GM12873 (cell line): ENCODE measurements around the gene CNOT1.

Experiments
- CTCF ChIP-seq: IDR thresholded peaks from 2 replicates; pipeline ENCODE4 v1.5.1; 2012; ENCODE audit warnings: low read depth, mild to moderate bottlenecking, moderate library complexity, low read length, control low read depth; ENCODE audit not compliant: insufficient read depth; ENCODE audit errors: missing control alignments

The CNOT1 gene

GRCh38 chr16:58647107-58647506 is 17.5 kb upstream of the CNOT1 start:
- TF ChIP-seq CTCF: no peak

- TF ChIP-seq CTCF: no peak
Observed at GRCh38 chr16:58644765-58645487, 15.3 kb upstream of the CNOT1 start.

DNA sequence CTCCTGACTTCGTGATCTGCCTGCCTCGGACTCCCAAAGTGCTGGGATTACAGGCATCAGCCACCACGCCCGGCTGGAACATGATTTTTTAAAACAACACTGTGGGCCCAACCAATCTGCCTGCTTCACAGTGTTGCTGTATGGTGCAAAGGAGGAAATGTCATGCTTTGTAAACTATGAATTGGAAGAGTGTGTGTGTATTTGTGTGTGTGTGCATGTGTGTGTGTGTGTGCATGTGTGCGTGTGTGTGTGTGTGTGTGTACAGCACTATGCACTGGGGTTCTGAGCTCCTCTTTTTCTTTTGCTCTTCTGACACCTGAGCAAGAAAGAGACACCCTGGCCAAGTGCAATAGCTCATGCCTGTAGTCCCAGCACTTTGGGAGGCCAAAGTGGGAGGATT is 14.5 kb upstream of the CNOT1 start:
- no peak for TF ChIP-seq CTCF

DNA sequence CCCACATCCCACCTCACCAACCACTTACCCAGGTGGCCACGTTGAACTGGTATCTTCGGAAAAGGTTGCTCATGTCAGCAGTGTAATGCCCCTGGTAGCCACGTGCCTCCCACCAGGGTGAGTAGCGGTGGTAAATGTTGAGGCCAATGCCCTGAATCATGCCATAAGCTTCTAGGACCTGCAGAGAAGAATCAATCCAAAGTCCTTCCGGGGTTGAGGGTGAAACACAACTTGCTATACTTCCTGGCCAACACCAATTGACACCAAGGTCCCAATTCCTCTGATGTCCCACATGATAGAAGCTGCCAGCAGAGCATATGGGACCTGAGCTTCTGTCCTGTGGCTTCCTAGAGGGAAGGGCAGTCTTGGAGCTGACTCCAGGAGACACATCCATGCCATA is 11.3 kb upstream of the CNOT1 start:
- no peak for TF ChIP-seq CTCF

GRCh38 chr16:58639836-58640235 is 10.2 kb upstream of the CNOT1 start:
- no peak for TF ChIP-seq CTCF

DNA sequence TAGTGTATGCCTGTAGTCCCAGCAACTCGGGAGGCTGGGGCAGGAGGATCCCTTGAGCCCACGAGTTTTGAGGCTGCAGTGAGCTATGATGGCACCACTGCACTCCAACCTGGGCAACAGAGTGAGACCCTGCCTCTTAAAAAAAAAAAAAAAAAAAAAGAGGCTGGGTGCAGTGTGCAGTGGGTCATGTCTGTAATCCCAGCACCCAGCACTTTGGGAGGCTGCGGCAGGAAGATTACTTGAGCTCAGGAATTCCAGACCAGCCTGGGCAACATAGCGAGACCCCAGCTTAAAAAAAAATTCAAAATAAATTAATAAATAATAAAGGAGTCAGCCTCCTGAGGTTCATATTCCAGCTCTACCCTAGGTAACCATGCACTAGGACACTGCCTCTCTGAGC is 9.6 kb upstream of the CNOT1 start:
- no peak for TF ChIP-seq CTCF

- peak; percentile 22 for TF ChIP-seq CTCF
Observed at GRCh38 chr16:58638148-58639036, 8.8 kb upstream of the CNOT1 start.
